Measurements from ENCODE around the gene CCDC187. TPM values are rescaled to one million over a fixed set of nuclear protein-coding genes. Genes with fewer than 3 reads are reported as not detected.
A peak's percentile ranks its signal among the peaks of the same experiment; 100 is the strongest.

Gene CCDC187
- polyA plus RNA-seq, 1 donor (not counting 4 experiments of a cell fraction or from before 2014, with no cell fraction given): 0.03 TPM

- no peak for TF ChIP-seq EZH2 (IDR thresholded peaks at IDR 0.05; ENCODE audit: low read length)
- TF ChIP-seq, protein P1, sequence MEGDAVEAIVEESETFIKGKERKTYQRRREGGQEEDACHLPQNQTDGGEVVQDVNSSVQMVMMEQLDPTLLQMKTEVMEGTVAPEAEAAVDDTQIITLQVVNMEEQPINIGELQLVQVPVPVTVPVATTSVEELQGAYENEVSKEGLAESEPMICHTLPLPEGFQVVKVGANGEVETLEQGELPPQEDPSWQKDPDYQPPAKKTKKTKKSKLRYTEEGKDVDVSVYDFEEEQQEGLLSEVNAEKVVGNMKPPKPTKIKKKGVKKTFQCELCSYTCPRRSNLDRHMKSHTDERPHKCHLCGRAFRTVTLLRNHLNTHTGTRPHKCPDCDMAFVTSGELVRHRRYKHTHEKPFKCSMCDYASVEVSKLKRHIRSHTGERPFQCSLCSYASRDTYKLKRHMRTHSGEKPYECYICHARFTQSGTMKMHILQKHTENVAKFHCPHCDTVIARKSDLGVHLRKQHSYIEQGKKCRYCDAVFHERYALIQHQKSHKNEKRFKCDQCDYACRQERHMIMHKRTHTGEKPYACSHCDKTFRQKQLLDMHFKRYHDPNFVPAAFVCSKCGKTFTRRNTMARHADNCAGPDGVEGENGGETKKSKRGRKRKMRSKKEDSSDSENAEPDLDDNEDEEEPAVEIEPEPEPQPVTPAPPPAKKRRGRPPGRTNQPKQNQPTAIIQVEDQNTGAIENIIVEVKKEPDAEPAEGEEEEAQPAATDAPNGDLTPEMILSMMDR (optimal IDR thresholded peaks at IDR 0.05 in 1 of 3, IDR thresholded peaks at IDR 0.05 in 1 of 3, conservative IDR thresholded peaks at IDR 0.05 in 1 of 3; ENCODE audit: extremely low read depth in 1 of 3, insufficient read depth in 2 of 3, low read length in 3 of 3): no peak
- Histone ChIP-seq H3K27me3 (ENCODE audit: control insufficient read depth, extremely low read depth, insufficient read depth, low read length) (peaks cover 26% of the 10 kb centered on the region), H3K9ac (ENCODE audit: control insufficient read depth, extremely low read depth, insufficient read depth, low read length) (no peak overlapping the region), H3K4me2 (ENCODE audit: control insufficient read depth, extremely low read depth, insufficient read depth, low read depth, low read length) (peak overlapping the region; percentile 59), H3K4me1 (ENCODE audit: control insufficient read depth, extremely low read depth, insufficient read depth, low read length) (peaks cover 15% of the 10 kb centered on the region), H4K20me1 (ENCODE audit: control insufficient read depth, extremely low read depth, insufficient read depth, low read length) (no peaks in the 10 kb centered on the region), H3K36me3 (ENCODE audit: control insufficient read depth in 2 of 2, extremely low read depth in 1 of 2, insufficient read depth in 2 of 2, low read length in 2 of 2) (no peaks in the 10 kb centered on the region), H3K9me1 (ENCODE audit: control insufficient read depth, extremely low read depth, insufficient read depth, low read length) (no peaks in the 10 kb centered on the region), H3K27ac (ENCODE audit: control insufficient read depth, insufficient read depth, low read length) (no peak overlapping the region), H3K4me3 (ENCODE audit: control insufficient read depth in 2 of 3, extremely low read depth in 1 of 3, insufficient read depth in 2 of 3, low read depth in 1 of 3, low read length in 3 of 3) (peak overlapping the region in 1 of 3 experiments; percentile 37), H3K79me2 (ENCODE audit: control insufficient read depth, insufficient read depth, low read length) (no peaks in the 10 kb centered on the region), H3K9me3 (ENCODE audit: control insufficient read depth, low read depth, low read length) (peaks cover 2% of the 10 kb centered on the region), H2AFZ (ENCODE audit: control insufficient read depth, low read length) (no peak overlapping the region)
- FAIRE-seq (peak; percentile 13), DNase-seq (ENCODE audit: low read depth, low spot score) (no peak)
- dilution Hi-C loops (cut with MboI; ENCODE audit: extremely low pct_ligation_motif_present, low sequenced_read_pairs): no loop called here
Measured at GRCh38 chr9:136323371-136323789, 19.5 kb upstream of the CCDC187 start.

DNA sequence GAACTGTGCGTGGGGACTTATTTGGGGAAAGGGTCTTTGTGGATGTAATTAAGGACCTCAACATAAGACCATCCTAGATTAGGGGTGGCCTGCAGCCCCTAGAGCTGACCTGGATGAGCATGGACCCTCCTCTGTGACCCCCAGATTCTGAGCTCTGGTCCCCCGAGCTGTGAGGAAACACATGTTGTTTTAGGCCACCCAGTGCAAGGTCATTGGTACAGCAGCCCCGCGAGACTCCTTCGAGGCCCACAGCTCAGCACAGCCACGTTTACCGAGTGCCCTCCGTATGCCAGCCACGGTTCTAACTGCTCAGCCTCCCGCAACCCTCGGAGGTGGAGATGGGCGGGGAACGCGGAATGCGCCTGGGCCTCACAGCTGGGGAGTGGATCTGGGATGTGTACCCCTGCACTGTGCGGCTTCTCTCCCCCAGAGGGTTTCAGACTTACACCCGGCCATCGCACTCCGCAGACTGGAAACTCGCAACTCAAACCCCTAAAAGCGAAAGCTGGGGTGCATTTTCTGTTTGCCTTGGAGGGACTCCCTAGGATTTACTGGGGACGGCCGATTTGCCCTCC, 18.9 kb upstream of the CCDC187 start:
- Histone ChIP-seq H3K27me3 (ENCODE audit: control insufficient read depth, extremely low read depth, insufficient read depth, low read length) (peaks cover 26% of the 10 kb centered on the region), H4K20me1 (ENCODE audit: control insufficient read depth, extremely low read depth, insufficient read depth, low read length) (no peaks in the 10 kb centered on the region), H3K4me1 (ENCODE audit: control insufficient read depth, extremely low read depth, insufficient read depth, low read length) (peaks cover 10% of the 10 kb centered on the region), H3K9me1 (ENCODE audit: control insufficient read depth, extremely low read depth, insufficient read depth, low read length) (no peaks in the 10 kb centered on the region), H3K9ac (ENCODE audit: control insufficient read depth, extremely low read depth, insufficient read depth, low read length) (no peak overlapping the region), H3K27ac (ENCODE audit: control insufficient read depth, insufficient read depth, low read length) (no peak overlapping the region), H3K4me3 (ENCODE audit: control insufficient read depth in 2 of 3, extremely low read depth in 1 of 3, insufficient read depth in 2 of 3, low read depth in 1 of 3, low read length in 3 of 3) (peak overlapping the region in 1 of 3 experiments; percentile 37), H3K79me2 (ENCODE audit: control insufficient read depth, insufficient read depth, low read length) (no peaks in the 10 kb centered on the region), H3K9me3 (ENCODE audit: control insufficient read depth, low read depth, low read length) (peaks cover 2% of the 10 kb centered on the region), H2AFZ (ENCODE audit: control insufficient read depth, low read length) (no peak overlapping the region), H3K36me3 (ENCODE audit: control insufficient read depth in 2 of 2, extremely low read depth in 1 of 2, insufficient read depth in 2 of 2, low read length in 2 of 2) (no peaks in the 10 kb centered on the region), H3K4me2 (ENCODE audit: control insufficient read depth, extremely low read depth, insufficient read depth, low read depth, low read length) (peak overlapping the region; percentile 59)
- no peak for TF ChIP-seq EZH2 (IDR thresholded peaks at IDR 0.05; ENCODE audit: low read length)
- TF ChIP-seq, protein P1 (optimal IDR thresholded peaks at IDR 0.05 in 1 of 3, IDR thresholded peaks at IDR 0.05 in 1 of 3, conservative IDR thresholded peaks at IDR 0.05 in 1 of 3; ENCODE audit: extremely low read depth in 1 of 3, insufficient read depth in 2 of 3, low read length in 3 of 3): no peak
- dilution Hi-C loops (cut with MboI; ENCODE audit: extremely low pct_ligation_motif_present, low sequenced_read_pairs): no loop called here
- FAIRE-seq (no peak), DNase-seq (ENCODE audit: low read depth, low spot score) (no peak)
